Neuronal stem cell (in vitro differentiated cells): Measurements from ENCODE around the gene SLC26A9.
"Not testable (repeated sequence)": the region's sequence is repeated elsewhere in the genome, so short reads cannot be mapped to it uniquely, and the experiment has no call there.

Experiments
- DNase-seq: peaks from one replicate; pipeline ENCODE4 v3.0.0-alpha.2; 2013; ENCODE audit warnings: low spot score
- H2AFZ ChIP-seq: one replicate; pipeline ENCODE4 v1.6.1; 2013; ENCODE audit warnings: mild to moderate bottlenecking, low read length, inconsistent platforms
- H2AK5ac ChIP-seq: 2 replicates; pipeline ENCODE4 v1.6.1; 2013; ENCODE audit warnings: low read depth, mild to moderate bottlenecking, inconsistent platforms, low read length, moderate library complexity, mixed read lengths
- H2BK120ac ChIP-seq: 2 replicates; pipeline ENCODE4 v1.6.1; 2013; ENCODE audit warnings: low read depth, mild to moderate bottlenecking, inconsistent platforms, low read length, moderate library complexity, mixed read lengths
- H2BK12ac ChIP-seq: one replicate; pipeline ENCODE4 v1.6.1; 2013; ENCODE audit warnings: low read length, inconsistent platforms
- H2BK15ac ChIP-seq: 2 replicates; pipeline ENCODE4 v1.6.1; 2013; ENCODE audit warnings: mild to moderate bottlenecking, low read length, inconsistent platforms, mixed read lengths
- H2BK5ac ChIP-seq: one replicate; pipeline ENCODE4 v1.6.1; 2013; ENCODE audit warnings: inconsistent platforms, mild to moderate bottlenecking, low read length, moderate library complexity
- H3K14ac ChIP-seq: one replicate; pipeline ENCODE4 v1.6.1; 2013; ENCODE audit warnings: low read length, inconsistent platforms
- H3K18ac ChIP-seq: 2 replicates; pipeline ENCODE4 v1.6.1; 2013; ENCODE audit warnings: low read length, inconsistent platforms
- H3K23ac ChIP-seq: 2 replicates; pipeline ENCODE4 v1.6.1; 2013; ENCODE audit warnings: low read depth, mild to moderate bottlenecking, mixed read lengths, low read length, inconsistent platforms; ENCODE audit not compliant: poor library complexity
- H3K27ac ChIP-seq: replicated peaks from 3 replicates; pipeline ENCODE4 v1.5.1; 2013; ENCODE audit warnings: low read length, inconsistent platforms
- H3K27me3 ChIP-seq, 3 experiments: 2 replicates each; pipeline ENCODE4 v1.6.1; 2013; ENCODE audit warnings: low read length in 3 of 3, mild to moderate bottlenecking in 2 of 3, inconsistent platforms in 1 of 3, low read depth in 1 of 3, mixed read lengths in 1 of 3, moderate library complexity in 1 of 3; ENCODE audit not compliant: control insufficient read depth in 3 of 3, insufficient read depth in 3 of 3
- H3K36me3 ChIP-seq, 2 donors: replicated peaks in 1 of 2; 2 replicates each; pipeline ENCODE4 v1.6.1; 2013; ENCODE audit warnings: low read length in 2 of 2; ENCODE audit not compliant: control insufficient read depth in 2 of 2, insufficient read depth in 2 of 2
- H3K4ac ChIP-seq: 2 replicates; pipeline ENCODE4 v1.6.1; 2013; ENCODE audit warnings: inconsistent platforms, mild to moderate bottlenecking, low read length, moderate library complexity
- H3K4me1 ChIP-seq, 2 donors: 1 replicate in 1 of 2; 2 replicates in 1 of 2; pipeline ENCODE4 v1.6.1; 2013; ENCODE audit warnings: low read length in 2 of 2, low read depth in 1 of 2; ENCODE audit not compliant: control insufficient read depth in 2 of 2, insufficient read depth in 1 of 2
- H3K4me2 ChIP-seq: one replicate; pipeline ENCODE4 v1.6.1; 2013; ENCODE audit warnings: mild to moderate bottlenecking, low read length, inconsistent platforms; ENCODE audit not compliant: insufficient read depth, poor library complexity, severe bottlenecking
- H3K4me3 ChIP-seq, 2 donors: 2 replicates each; pipeline ENCODE4 v1.5.1; 2013; ENCODE audit warnings: low read length in 2 of 2, mild to moderate bottlenecking in 2 of 2, inconsistent platforms in 1 of 2, moderate library complexity in 1 of 2
- H3K79me1 ChIP-seq: one replicate; pipeline ENCODE4 v1.6.1; 2013; ENCODE audit warnings: low read depth, mild to moderate bottlenecking, inconsistent platforms, low read length, moderate library complexity
- H3K9ac ChIP-seq: one replicate; pipeline ENCODE4 v1.6.1; 2013; ENCODE audit warnings: mild to moderate bottlenecking, low read depth, low read length, inconsistent platforms; ENCODE audit not compliant: poor library complexity
- H3K9me3 ChIP-seq, 2 donors: replicated peaks in 1 of 2; 2 replicates each; pipeline versions ENCODE3 to v1.6.1; 2013; ENCODE audit warnings: low read length in 2 of 2, mild to moderate bottlenecking in 2 of 2, inconsistent platforms in 1 of 2, low read depth in 1 of 2, mixed read lengths in 1 of 2, moderate library complexity in 1 of 2; ENCODE audit not compliant: control insufficient read depth in 2 of 2, insufficient read depth in 1 of 2
- H4K8ac ChIP-seq: one replicate; pipeline ENCODE4 v1.6.1; 2013; ENCODE audit warnings: low read depth, mild to moderate bottlenecking, inconsistent platforms, low read length, moderate library complexity
- H4K91ac ChIP-seq: one replicate; pipeline ENCODE4 v1.6.1; 2013; ENCODE audit warnings: low read length, low read depth, mild to moderate bottlenecking, inconsistent platforms; ENCODE audit not compliant: poor library complexity
- WGBS, 2 donors: extraction: QIAGEN DNeasy Blood & Tissue Kit; methylation state at CpG; one replicate each; pipeline ENCODE4 v1.1.7; 2013; ENCODE audit warnings: missing lambda C conversion rate in 2 of 2, mixed read lengths in 1 of 2; ENCODE audit not compliant: insufficient read length in 2 of 2, insufficient replicate concordance in 1 of 2; ENCODE audit errors: extremely low coverage in 2 of 2; 5-methylcytosine and 5-hydroxymethylcytosine counted together

Gene SLC26A9

DNA sequence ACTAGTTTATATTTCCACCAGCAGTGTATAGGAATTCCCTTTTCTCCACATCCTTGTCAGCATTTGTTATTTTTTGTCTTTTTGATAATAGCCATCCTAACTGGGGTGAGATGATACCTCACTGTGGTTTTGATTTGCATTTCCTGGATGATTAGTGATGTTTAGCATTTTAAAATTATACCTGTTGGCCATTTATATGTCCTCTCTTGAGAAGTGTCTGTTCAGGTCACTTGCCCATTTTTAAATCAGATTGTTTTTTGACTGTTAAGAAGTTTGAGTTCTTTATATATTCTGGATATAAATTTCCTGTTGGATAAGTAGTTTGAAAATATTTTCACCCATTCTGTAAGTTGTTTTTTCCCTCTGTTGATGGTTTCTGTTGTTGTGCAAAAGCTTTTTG is 62.3 kb downstream of the SLC26A9 start:
- no peak overlapping the region for H3K9ac ChIP-seq
- no peak overlapping the region for H2BK15ac ChIP-seq
- H2BK120ac ChIP-seq, result no peak overlapping the region

GRCh38 chr1:205879974-205880373 is 63.3 kb downstream of the SLC26A9 start:
- no CpG with 5 or more reads among the region's 1 CpG for WGBS, 2 donors
- no peak for DNase-seq

More for the DNA sequence above, 62.3 kb downstream of the SLC26A9 start:
- Histone ChIP-seq H3K27me3 (no peaks in the 10 kb centered on the region), H3K4me2 (no peak overlapping the region), H3K9me3 (peaks cover 2 to 6% of the 10 kb centered on the region in 2 donors), H4K8ac (no peak overlapping the region), H2BK5ac (no peak overlapping the region), H4K91ac (no peak overlapping the region), H3K14ac (no peak overlapping the region), H3K79me1 (no peaks in the 10 kb centered on the region), H3K27ac (no peak overlapping the region), H3K4me1 (no peaks in the 10 kb centered on the region), H2BK12ac (no peak overlapping the region), H3K36me3 (no peaks in the 10 kb centered on the region), H3K4me3 (no peak overlapping the region), H3K18ac (no peak overlapping the region), H2AK5ac (no peak overlapping the region), H3K23ac (no peak overlapping the region), H3K4ac (no peak overlapping the region), H2AFZ (no peak overlapping the region)
- no peak for DNase-seq

GRCh38 chr1:205878026-205878425 is 65.2 kb downstream of the SLC26A9 start:
- Histone ChIP-seq H3K27me3 (no peaks in the 10 kb centered on the region), H2BK120ac (no peak overlapping the region), H3K4me1 (no peaks in the 10 kb centered on the region), H3K79me1 (no peaks in the 10 kb centered on the region), H3K23ac (no peak overlapping the region), H3K18ac (no peak overlapping the region), H2BK5ac (no peak overlapping the region), H3K27ac (no peak overlapping the region), H2AK5ac (no peak overlapping the region), H3K4me2 (no peak overlapping the region), H2BK15ac (no peak overlapping the region), H4K91ac (no peak overlapping the region), H3K9me3 (peaks cover 2 to 6% of the 10 kb centered on the region in 2 donors), H4K8ac (no peak overlapping the region), H3K4me3 (no peak overlapping the region), H3K14ac (no peak overlapping the region), H3K4ac (no peak overlapping the region), H2BK12ac (no peak overlapping the region), H3K36me3 (no peaks in the 10 kb centered on the region), H2AFZ (no peak overlapping the region), H3K9ac (no peak overlapping the region)
- DNase-seq, result no peak

More at GRCh38 chr1:205879974-205880373, 63.3 kb downstream of the SLC26A9 start:
- Histone ChIP-seq H2BK5ac (no peak overlapping the region), H4K91ac (no peak overlapping the region), H3K9ac (no peak overlapping the region), H2BK15ac (no peak overlapping the region), H3K79me1 (no peaks in the 10 kb centered on the region), H3K14ac (no peak overlapping the region), H2BK12ac (no peak overlapping the region), H3K4me3 (no peak overlapping the region), H2AK5ac (no peak overlapping the region), H3K18ac (no peak overlapping the region), H3K4me2 (no peak overlapping the region), H3K9me3 (peaks cover 2 to 6% of the 10 kb centered on the region in 2 donors), H3K27ac (no peak overlapping the region), H2BK120ac (no peak overlapping the region), H3K4me1 (no peaks in the 10 kb centered on the region), H3K4ac (no peak overlapping the region), H3K36me3 (no peaks in the 10 kb centered on the region), H2AFZ (no peak overlapping the region), H3K27me3 (no peaks in the 10 kb centered on the region), H4K8ac (no peak overlapping the region), H3K23ac (no peak overlapping the region)

- H3K4me3 ChIP-seq, H4K91ac ChIP-seq, H3K27me3 ChIP-seq, H3K9ac ChIP-seq, H3K4me1 ChIP-seq, H2BK12ac ChIP-seq, H3K36me3 ChIP-seq, H3K23ac ChIP-seq, H3K18ac ChIP-seq, H2BK120ac ChIP-seq, H3K79me1 ChIP-seq, H2AK5ac ChIP-seq, H3K14ac ChIP-seq, H4K8ac ChIP-seq, DNase-seq, H3K9me3 ChIP-seq, H3K4ac ChIP-seq, H2AFZ ChIP-seq, H3K27ac ChIP-seq, H3K4me2 ChIP-seq, H2BK15ac ChIP-seq, H2BK5ac ChIP-seq: not testable (repeated sequence)
These were observed 70.1 kb downstream of the SLC26A9 start for GRCh38 chr1:205873148-205873547.
